Measurements from ENCODE around the gene DNAJB4.
"Not testable (repeated sequence)": the region's sequence is repeated elsewhere in the genome, so short reads cannot be mapped to it uniquely, and the experiment has no call there.

DNAJB4 gene

GRCh38 chr1:77990629-77991204 lies 14.0 kb upstream of the DNAJB4 start:
- DNase-seq (ENCODE audit: low spot score), result no peak

DNA sequence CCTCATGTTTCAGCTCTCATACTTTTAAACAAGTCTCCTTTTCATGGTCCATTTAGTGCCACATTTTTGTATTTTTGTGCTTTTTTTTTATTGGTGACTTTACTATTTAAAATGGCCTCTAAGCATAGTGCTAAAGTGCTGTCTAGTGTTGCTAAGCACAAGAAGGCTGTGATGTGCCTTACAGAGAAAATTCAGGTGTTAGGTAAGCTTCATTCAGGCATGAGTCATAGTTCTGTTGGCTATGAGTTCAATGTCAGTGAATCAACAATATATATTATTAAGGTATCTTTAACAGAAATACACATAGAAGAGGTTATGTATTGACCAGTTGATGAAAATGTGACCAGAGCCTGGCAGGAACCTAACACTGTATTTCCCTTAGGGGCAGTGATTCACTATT lies 13.1 kb upstream of the DNAJB4 start:
- no peak for DNase-seq (ENCODE audit: low spot score)

GRCh38 chr1:77994117-77994705 lies 10.5 kb upstream of the DNAJB4 start:
- no peak for DNase-seq (ENCODE audit: low spot score)

GRCh38 chr1:77996734-77997133 lies 8.0 kb upstream of the DNAJB4 start:
- DNase-seq (ENCODE audit: low spot score), result no peak

GRCh38 chr1:78000536-78000935 lies 4.2 kb upstream of the DNAJB4 start:
- not testable (repeated sequence) for DNase-seq (ENCODE audit: low spot score)

- peak; percentile 50 for DNase-seq (ENCODE audit: low spot score)
These were observed 1.5 kb upstream of the DNAJB4 start for GRCh38 chr1:78003070-78003746.

DNA sequence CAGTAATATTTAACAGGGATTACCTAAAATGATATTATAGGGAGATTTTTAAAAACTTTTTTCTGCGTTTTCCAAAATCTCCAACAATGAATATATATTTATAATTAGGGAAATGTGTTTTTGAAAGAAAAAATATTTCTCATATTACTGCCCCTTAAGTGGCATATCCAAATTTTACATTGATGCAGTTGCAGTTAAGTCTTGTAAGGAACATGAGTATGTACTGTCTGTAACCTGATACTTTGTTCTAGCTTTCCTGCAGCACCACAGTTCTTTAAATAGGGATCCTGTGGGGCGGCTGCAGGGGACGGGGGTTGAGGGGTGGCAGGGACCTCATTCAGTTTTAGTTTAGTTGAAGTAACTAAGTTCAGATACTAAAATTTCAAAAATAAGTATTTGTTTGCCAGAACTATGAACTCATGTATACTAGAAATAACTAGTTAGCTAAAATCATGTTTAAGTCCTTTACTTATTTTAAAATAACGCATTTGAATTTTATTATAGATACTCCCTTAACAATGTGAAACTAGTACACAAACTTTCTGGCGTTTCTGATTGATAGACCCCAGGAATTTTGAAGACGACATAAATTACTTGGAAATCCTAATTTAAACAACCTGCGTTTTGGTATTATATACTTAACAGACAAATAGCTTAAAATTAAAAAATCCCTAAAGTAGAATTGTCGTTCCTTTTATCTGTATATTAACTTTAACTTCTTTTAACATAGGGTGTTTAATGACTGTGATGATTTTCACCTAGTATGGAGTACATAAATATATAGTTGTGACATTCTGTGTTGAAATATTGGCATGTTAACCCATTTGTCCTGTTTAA lies 639 bp upstream of the DNAJB4 start:
- DNase-seq (ENCODE audit: low spot score), result peak; percentile 71

DNA sequence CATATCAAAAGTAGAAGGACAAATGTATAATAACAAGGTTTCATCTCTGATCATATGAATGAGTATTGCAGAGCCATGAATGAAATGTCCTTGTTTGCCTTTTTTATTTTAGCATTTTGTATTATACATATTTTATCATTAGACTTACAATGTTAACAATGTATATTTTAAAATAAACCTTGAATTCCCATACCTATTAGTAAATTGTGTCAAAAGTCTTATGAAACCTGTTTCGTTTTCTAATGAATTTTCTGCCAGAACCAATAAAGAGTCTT lies 646 bp downstream of the DNAJB4 start:
- DNase-seq (ENCODE audit: low spot score), result no peak

- peak; percentile 68 for DNase-seq (ENCODE audit: low spot score)
These were observed 1.0 kb downstream of the DNAJB4 start for GRCh38 chr1:78005755-78006154.

- DNase-seq (ENCODE audit: low spot score), result no peak
These were observed 1.8 kb downstream of the DNAJB4 start for GRCh38 chr1:78006521-78006920.

GRCh38 chr1:78007677-78008341 lies 3.1 kb downstream of the DNAJB4 start:
- DNase-seq (ENCODE audit: low spot score), result no peak

GRCh38 chr1:78009276-78009675 lies 4.5 kb downstream of the DNAJB4 start:
- DNase-seq (ENCODE audit: low spot score), result no peak

DNA sequence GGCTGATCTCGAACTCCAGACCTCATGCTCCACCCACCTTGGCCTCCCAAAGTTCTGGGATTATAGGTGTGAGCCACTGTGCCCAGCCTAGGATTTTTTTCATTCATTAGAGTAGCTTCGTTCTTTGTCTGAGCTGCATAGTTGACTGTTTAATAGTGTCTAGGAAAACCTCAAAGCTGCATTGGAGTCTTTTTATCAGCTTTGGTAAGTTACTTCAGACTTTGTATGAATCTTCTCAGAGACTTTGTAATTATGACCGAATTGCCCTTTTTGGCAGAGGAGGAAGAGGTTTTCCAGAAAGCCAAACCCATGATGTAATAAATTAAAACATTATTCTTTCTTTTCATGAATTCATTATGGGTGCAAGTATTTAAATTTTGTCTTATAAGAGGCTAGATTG lies 5.1 kb downstream of the DNAJB4 start:
- DNase-seq (ENCODE audit: low spot score), result no peak

DNA sequence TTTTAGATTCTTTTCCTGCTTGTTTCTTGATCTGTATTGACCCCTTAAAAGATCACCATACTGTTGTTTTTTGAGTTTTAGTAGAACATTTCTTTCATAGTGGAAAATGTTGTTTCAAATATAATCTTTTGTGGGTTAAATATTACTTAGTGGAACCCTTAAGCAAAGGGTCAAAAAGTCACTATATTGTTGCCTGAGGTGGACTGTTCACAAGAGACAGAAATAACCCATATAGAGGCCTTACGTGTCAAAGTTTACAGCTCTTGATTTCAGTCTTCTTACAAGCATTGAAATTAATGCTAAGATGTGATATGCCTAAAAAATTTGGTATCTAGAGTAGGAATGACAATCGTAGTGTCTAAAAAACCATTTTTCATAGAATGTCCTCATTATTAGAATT lies 6.3 kb downstream of the DNAJB4 start:
- DNase-seq (ENCODE audit: low spot score), result no peak

DNA sequence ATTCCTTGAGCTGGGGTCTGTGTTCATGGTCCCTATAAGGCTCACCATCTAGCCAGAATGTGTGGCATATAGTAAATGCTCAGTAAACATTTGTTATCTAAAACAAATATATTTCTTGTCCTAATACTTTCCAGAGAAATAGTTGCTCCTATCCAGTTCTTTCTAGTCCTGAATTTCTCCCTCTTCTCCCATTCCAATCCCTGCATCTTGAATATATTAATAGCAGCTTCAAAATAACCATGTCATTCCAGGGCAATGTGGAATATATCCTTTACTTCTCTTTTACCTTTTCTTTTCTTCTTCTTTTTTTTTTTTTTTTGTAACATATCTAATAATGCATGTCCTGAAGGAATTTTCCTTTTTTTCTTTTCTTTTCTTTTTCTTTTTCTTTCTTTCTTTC lies 10.4 kb downstream of the DNAJB4 start:
- DNase-seq (ENCODE audit: low spot score), result no peak

- no peak for DNase-seq (ENCODE audit: low spot score)
These were observed 14.3 kb downstream of the DNAJB4 start for GRCh38 chr1:78019024-78019423.

- DNase-seq (ENCODE audit: low spot score), result not testable (repeated sequence)
These were observed 16.4 kb downstream of the DNAJB4 start for GRCh38 chr1:78021134-78021533.

DNA sequence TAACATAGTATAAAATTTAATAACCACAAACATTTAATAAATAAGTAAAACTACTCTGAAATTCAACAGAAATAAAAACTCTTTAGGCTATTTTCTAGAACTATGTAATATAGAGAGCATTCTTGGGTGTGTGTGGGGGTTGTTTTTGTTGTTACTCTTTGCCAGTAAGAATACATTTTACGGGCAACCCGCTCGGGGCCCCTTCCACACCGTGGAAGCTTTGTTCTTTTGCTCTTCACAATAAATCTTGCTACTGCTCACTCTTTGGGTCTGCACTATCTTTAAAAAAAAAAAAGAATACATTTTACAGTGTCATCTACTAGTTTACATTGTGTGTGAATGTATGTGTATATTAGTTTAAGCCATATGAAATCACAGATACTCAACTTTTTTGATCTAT lies 25.1 kb downstream of the DNAJB4 start:
- DNase-seq (ENCODE audit: low spot score), result no peak

- no peak for DNase-seq (ENCODE audit: low spot score)
These were observed 28.5 kb downstream of the DNAJB4 start for GRCh38 chr1:78032996-78033796.

GRCh38 chr1:78033797-78034172 lies 29.0 kb downstream of the DNAJB4 start:
- no peak for DNase-seq (ENCODE audit: low spot score)

DNA sequence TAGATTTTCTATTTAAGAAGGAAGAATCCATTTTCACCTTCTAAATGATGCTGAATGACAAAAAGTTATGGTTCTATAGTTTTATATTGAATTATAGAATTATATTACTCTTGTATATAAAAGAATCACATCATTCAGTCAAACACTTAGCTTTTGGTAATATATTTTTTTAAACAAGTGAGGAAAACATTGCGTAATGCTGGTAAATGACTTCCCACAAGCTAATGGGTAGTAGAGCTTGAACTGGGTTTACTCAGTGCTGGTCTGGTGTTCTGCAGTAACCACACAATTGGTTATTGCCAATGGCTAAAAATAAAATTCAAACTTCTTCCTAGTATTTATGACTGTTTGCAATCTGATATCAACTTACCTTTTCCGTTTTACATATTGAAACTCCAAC lies 30.4 kb downstream of the DNAJB4 start:
- DNase-seq (ENCODE audit: low spot score), result no peak

- DNase-seq (ENCODE audit: low spot score), result no peak
These were observed 31.7 kb downstream of the DNAJB4 start for GRCh38 chr1:78036450-78036849.

Measured in globus pallidus (tissue), 1 donor.